Astrocyte (in vitro differentiated cells and primary cell): ENCODE measurements around the gene DNASE2. TPM values are rescaled to one million over a fixed set of nuclear protein-coding genes. Genes with fewer than 3 reads are reported as not detected.
A peak's percentile ranks its signal among the peaks of the same experiment; 100 is the strongest.

ENCODE experiments used
- DNase-seq: peaks from one replicate; pipeline ENCODE4 v3.0.0-alpha.2; 2010; ENCODE audit warnings: low read depth
- FAIRE-seq: peaks from 2 replicates; lab custom pipeline; 2011; peaks lifted over from hg19 to GRCh38; lab: Jason Lieb, UNC
- H2AFZ ChIP-seq: 2 replicates; pipeline ENCODE4 v1.6.0; 2012; ENCODE audit warnings: low read depth, low read length, inconsistent platforms
- H3K27ac ChIP-seq: 2 replicates; pipeline ENCODE4 v1.5.1; 2011; ENCODE audit warnings: low read depth, low read length, inconsistent platforms
- H3K27me3 ChIP-seq: 2 replicates; pipeline ENCODE4 v1.6.0; 2011; ENCODE audit warnings: low read length, inconsistent platforms; ENCODE audit not compliant: insufficient read depth
- H3K36me3 ChIP-seq: 2 replicates; pipeline ENCODE4 v1.5.1; 2011; ENCODE audit warnings: low read length, inconsistent platforms; ENCODE audit not compliant: insufficient read depth
- H3K4me1 ChIP-seq: 2 replicates; pipeline ENCODE4 v1.5.1; 2011; ENCODE audit warnings: low read length, inconsistent platforms; ENCODE audit not compliant: insufficient read depth
- H3K4me2 ChIP-seq: 2 replicates; pipeline ENCODE4 v1.6.0; 2012; ENCODE audit warnings: low read length, inconsistent platforms
- H3K4me3 ChIP-seq: 2 replicates; pipeline ENCODE4 v1.5.1; 2011; ENCODE audit warnings: low read depth, mild to moderate bottlenecking, low read length, inconsistent platforms; ENCODE audit not compliant: insufficient read depth
- H3K79me2 ChIP-seq: 2 replicates; pipeline ENCODE4 v1.6.0; 2012; ENCODE audit warnings: mild to moderate bottlenecking, low read length, inconsistent platforms; ENCODE audit not compliant: insufficient read depth
- H3K9ac ChIP-seq: 2 replicates; pipeline ENCODE4 v1.6.0; 2012; ENCODE audit warnings: mild to moderate bottlenecking, low read length, inconsistent platforms
- H3K9me3 ChIP-seq: 2 replicates; pipeline ENCODE4 v1.5.1; 2012; ENCODE audit warnings: low read depth, mild to moderate bottlenecking, low read length, inconsistent platforms; ENCODE audit not compliant: insufficient read depth
- H4K20me1 ChIP-seq: 2 replicates; pipeline ENCODE4 v1.6.0; 2012; ENCODE audit warnings: low read length, inconsistent platforms; ENCODE audit not compliant: insufficient read depth
- H3K27ac Mint-ChIP-seq: one replicate; pipeline ENCODE4 v1.8.0; 2021; ENCODE audit warnings: mild to moderate bottlenecking, mixed read lengths; ENCODE audit not compliant: unreplicated experiment
- H3K27me3 Mint-ChIP-seq: one replicate; pipeline ENCODE4 v1.8.0; 2021; ENCODE audit warnings: low read depth, mixed read lengths; ENCODE audit not compliant: unreplicated experiment
- H3K36me3 Mint-ChIP-seq: one replicate; pipeline ENCODE4 v1.8.0; 2021; ENCODE audit warnings: low read depth, mixed read lengths; ENCODE audit not compliant: unreplicated experiment
- H3K4me1 Mint-ChIP-seq: one replicate; pipeline ENCODE4 v1.8.0; 2021; ENCODE audit warnings: low read depth, mixed read lengths; ENCODE audit not compliant: unreplicated experiment
- H3K4me3 Mint-ChIP-seq: one replicate; pipeline ENCODE4 v1.8.0; 2021; ENCODE audit warnings: mild to moderate bottlenecking, moderate library complexity, mixed read lengths; ENCODE audit not compliant: unreplicated experiment
- H3K9me3 Mint-ChIP-seq: one replicate; pipeline ENCODE4 v1.8.0; 2021; ENCODE audit warnings: mild to moderate bottlenecking, mixed read lengths; ENCODE audit not compliant: unreplicated experiment
- EZH2 ChIP-seq: IDR thresholded peaks from 2 replicates; pipeline ENCODE4 v1.6.1; 2012; ENCODE audit warnings: mild to moderate bottlenecking, low read length, inconsistent platforms; ENCODE audit not compliant: insufficient read depth
- total RNA-seq: library from RNA; stranded (reverse); gene quantifications from 2 replicates; pipeline ENCODE4 v1.2.1, GENCODE V29; 2021
- TF ChIP-seq, protein P1 (sequence below): IDR thresholded peaks from 2 replicates; pipeline ENCODE4 v1.5.1; 2011; ENCODE audit warnings: low read depth, mild to moderate bottlenecking, inconsistent platforms, low read length, moderate library complexity; ENCODE audit not compliant: insufficient read depth

DNASE2 gene
- total RNA-seq, 1 donor from 2014 or later = 33.1 TPM

DNA sequence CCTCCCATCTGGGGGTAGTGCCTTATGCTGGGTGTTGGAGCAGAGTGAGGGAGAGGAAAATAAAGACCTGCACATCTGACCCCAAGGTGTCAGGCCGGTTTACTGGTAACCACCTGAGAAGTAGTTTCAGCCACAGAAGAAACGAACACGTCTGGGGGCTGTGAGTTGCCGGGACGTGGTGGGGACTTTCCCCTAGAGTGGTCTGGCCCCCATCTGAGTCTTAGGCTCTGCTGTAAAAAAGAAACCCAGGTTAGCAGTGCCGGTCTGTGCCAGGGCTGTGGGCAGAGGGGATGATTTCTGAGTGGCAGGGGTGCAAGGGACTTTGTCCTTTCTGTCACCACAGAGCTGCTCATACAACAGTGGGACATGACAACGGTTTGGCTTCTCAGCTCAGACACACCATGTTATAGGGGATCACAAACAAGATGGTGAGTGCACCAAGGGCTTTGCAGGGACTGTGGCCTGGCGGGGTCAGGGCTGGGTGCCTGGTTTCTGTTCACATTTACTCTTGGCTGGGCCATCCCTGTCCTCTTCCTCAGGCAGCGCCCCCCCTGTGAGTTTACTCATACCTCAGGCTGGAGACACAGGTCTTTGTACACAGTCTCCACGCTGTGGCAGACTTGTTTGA is 18.8 kb upstream of the DNASE2 start:
- FAIRE-seq (no peak), DNase-seq (no peak)
- no peak overlapping the region for H3K9ac ChIP-seq
- no peaks in the 10 kb centered on the region for H3K27me3 ChIP-seq
- no peaks in the 10 kb centered on the region for H3K36me3 ChIP-seq
- TF ChIP-seq, protein P1, sequence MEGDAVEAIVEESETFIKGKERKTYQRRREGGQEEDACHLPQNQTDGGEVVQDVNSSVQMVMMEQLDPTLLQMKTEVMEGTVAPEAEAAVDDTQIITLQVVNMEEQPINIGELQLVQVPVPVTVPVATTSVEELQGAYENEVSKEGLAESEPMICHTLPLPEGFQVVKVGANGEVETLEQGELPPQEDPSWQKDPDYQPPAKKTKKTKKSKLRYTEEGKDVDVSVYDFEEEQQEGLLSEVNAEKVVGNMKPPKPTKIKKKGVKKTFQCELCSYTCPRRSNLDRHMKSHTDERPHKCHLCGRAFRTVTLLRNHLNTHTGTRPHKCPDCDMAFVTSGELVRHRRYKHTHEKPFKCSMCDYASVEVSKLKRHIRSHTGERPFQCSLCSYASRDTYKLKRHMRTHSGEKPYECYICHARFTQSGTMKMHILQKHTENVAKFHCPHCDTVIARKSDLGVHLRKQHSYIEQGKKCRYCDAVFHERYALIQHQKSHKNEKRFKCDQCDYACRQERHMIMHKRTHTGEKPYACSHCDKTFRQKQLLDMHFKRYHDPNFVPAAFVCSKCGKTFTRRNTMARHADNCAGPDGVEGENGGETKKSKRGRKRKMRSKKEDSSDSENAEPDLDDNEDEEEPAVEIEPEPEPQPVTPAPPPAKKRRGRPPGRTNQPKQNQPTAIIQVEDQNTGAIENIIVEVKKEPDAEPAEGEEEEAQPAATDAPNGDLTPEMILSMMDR = no peak
- no peak for TF ChIP-seq EZH2
- no peaks in the 10 kb centered on the region for H3K4me1 ChIP-seq
- Mint-ChIP-seq H3K27ac (no peak overlapping the region), H3K27me3 (no peaks in the 10 kb centered on the region), H3K9me3 (no peaks in the 10 kb centered on the region), H3K4me3 (no peak overlapping the region), H3K4me1 (no peaks in the 10 kb centered on the region), H3K36me3 (peaks cover 7% of the 10 kb centered on the region)
- H3K4me3 ChIP-seq = no peak overlapping the region
- H3K9me3 ChIP-seq = no peaks in the 10 kb centered on the region
- H3K79me2 ChIP-seq = no peaks in the 10 kb centered on the region
- H3K27ac ChIP-seq = no peak overlapping the region
- H3K4me2 ChIP-seq = no peak overlapping the region
- H4K20me1 ChIP-seq = no peaks in the 10 kb centered on the region
- H2AFZ ChIP-seq = no peak overlapping the region

DNA sequence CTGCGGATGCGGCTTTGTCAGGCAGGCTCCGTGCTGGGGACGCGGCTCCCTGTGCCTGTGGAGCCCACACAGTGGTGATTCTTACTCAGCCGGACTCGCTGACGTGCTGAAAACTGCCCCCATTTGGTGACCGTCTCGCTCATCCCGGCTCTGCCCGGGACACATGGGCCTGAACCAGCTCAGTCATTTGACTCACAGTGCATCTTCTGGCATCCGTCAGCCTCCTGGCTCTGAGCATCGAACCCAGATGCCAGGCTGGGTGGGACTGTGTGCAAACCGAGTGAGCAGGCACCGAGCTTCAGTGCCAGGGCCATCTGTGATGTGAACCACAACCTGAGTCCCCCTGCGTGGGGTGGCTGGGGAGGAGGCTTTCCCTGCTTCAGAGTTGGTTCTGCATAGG is 15.2 kb upstream of the DNASE2 start:
- Histone ChIP-seq H3K4me2 (no peak overlapping the region), H2AFZ (no peak overlapping the region), H3K36me3 (no peaks in the 10 kb centered on the region), H3K27me3 (no peaks in the 10 kb centered on the region), H4K20me1 (no peaks in the 10 kb centered on the region), H3K9me3 (no peaks in the 10 kb centered on the region), H3K4me1 (peaks cover 5% of the 10 kb centered on the region), H3K4me3 (no peak overlapping the region), H3K27ac (no peak overlapping the region), H3K9ac (no peak overlapping the region), H3K79me2 (peaks cover 6% of the 10 kb centered on the region)
- TF ChIP-seq, protein P1 = no peak
- TF ChIP-seq EZH2 = no peak
- no peaks in the 10 kb centered on the region for H3K4me1 Mint-ChIP-seq
- H3K4me3 Mint-ChIP-seq = no peak overlapping the region
- H3K27me3 Mint-ChIP-seq = no peaks in the 10 kb centered on the region
- DNase-seq (no peak), FAIRE-seq (no peak)
- peaks cover 12% of the 10 kb centered on the region for H3K36me3 Mint-ChIP-seq
- H3K27ac Mint-ChIP-seq = peak overlapping the region; percentile 7
- H3K9me3 Mint-ChIP-seq = no peaks in the 10 kb centered on the region

DNA sequence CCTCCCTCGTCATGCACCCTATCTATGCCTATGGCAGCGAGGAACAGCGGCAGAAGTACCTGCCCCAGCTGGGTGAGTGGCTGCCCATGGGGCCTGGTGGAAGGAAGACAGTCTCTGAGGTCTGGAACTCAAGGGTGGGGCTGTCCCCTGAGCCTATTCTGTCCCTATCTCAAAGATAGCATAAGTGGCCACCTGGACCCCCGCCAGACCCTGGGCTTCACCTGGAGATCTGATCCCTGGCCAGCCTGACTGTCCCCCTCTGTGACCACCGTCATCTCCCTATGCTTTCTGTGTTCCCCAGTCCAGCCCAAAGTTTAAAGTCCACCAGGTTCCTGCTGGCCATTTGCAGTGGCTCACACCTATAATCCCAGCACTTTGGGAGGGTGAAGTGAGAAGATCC is 12.3 kb upstream of the DNASE2 start:
- no peak overlapping the region for H3K27ac ChIP-seq
- no peaks in the 10 kb centered on the region for H3K36me3 ChIP-seq
- no peaks in the 10 kb centered on the region for H3K27me3 ChIP-seq
- FAIRE-seq (no peak), DNase-seq (no peak)
- H2AFZ ChIP-seq = no peak overlapping the region
- H3K79me2 ChIP-seq = peaks cover 8% of the 10 kb centered on the region
- Mint-ChIP-seq H3K4me3 (peak overlapping the region; percentile 27), H3K27me3 (peaks cover under 1% of the 10 kb centered on the region), H3K4me1 (no peaks in the 10 kb centered on the region), H3K27ac (no peak overlapping the region), H3K36me3 (peaks cover 5% of the 10 kb centered on the region), H3K9me3 (no peaks in the 10 kb centered on the region)
- no peak overlapping the region for H3K9ac ChIP-seq
- no peak overlapping the region for H3K4me3 ChIP-seq
- H3K4me1 ChIP-seq = peaks cover 10% of the 10 kb centered on the region
- no peak overlapping the region for H3K4me2 ChIP-seq
- H4K20me1 ChIP-seq = no peaks in the 10 kb centered on the region
- TF ChIP-seq, protein P1 = no peak
- no peak for TF ChIP-seq EZH2
- H3K9me3 ChIP-seq = no peaks in the 10 kb centered on the region
